A549 (cell line): ENCODE measurements around the gene PPP2R5A. TPM values are rescaled to one million over a fixed set of nuclear protein-coding genes. Genes with fewer than 3 reads are reported as not detected.

Experiments used
- ATAC-seq, 2 experiments: fragments of 200-7000 bp in 1 of 2; fragments of >200 bp in 1 of 2; cut with Nextera tagmentation in 1 of 2; cut with Tn5 transposase in 1 of 2; 3 replicates each; pipeline versions ENCODE4 v1.8.0 to v1.9.1; 2018 to 2020; ENCODE audit warnings: mild to moderate bottlenecking in 1 of 2, moderate library complexity in 1 of 2
- CTCF ChIA-PET: fragments of 300-600 bp; sonication (Branson Sonifier 250); formaldehyde crosslinking; extraction: SDS; loops from one replicate; lab custom pipeline; 2021; ENCODE audit warnings: antibody characterized with exemption, inconsistent platforms; lab: Yijun Ruan, JAX
- POLR2A ChIA-PET: fragments of 350-600 bp; formaldehyde crosslinking; extraction: SDS; loops from one replicate; lab custom pipeline; 2021; ENCODE audit warnings: antibody characterized with exemption, inconsistent platforms; lab: Yijun Ruan, JAX
- DNase-seq, 2 experiments: peaks; one replicate each; pipeline versions ENCODE4 v3.0.0 to v3.0.0-alpha.2; 2011 to 2016; ENCODE audit warnings: low read depth in 1 of 2, low spot score in 1 of 2
- FAIRE-seq: peaks from 2 replicates; lab custom pipeline; 2011; peaks lifted over from hg19 to GRCh38; lab: Jason Lieb, UNC
- H3K27ac ChIP-seq, 2 experiments: fragments of >200 bp; sonication (Bioruptor Twin); formaldehyde crosslinking; 3 replicates each; pipeline ENCODE4 v1.5.1; 2016 to 2017
- H3K4me1 ChIP-seq: fragments of >200 bp; sonication (Bioruptor Twin); formaldehyde crosslinking; 3 replicates; pipeline ENCODE4 v1.6.1; 2016
- H3K4me2 ChIP-seq: fragments of >200 bp; sonication (Bioruptor Twin); formaldehyde crosslinking; 3 replicates; pipeline ENCODE4 v1.6.1; 2016
- H3K4me3 ChIP-seq: fragments of >200 bp; sonication (Bioruptor Twin); formaldehyde crosslinking; 3 replicates; pipeline ENCODE4 v1.5.1; 2016
- H3K9me3 ChIP-seq: fragments of >200 bp; sonication (Bioruptor Twin); formaldehyde crosslinking; 3 replicates; pipeline ENCODE4 v1.6.1; 2016
- CBX2 ChIP-seq: fragments of 200-600 bp; sonication (generic); IDR thresholded peaks from 2 replicates; pipeline ENCODE4 v1.6.1; 2016; ENCODE audit warnings: low read depth, mild to moderate bottlenecking, borderline replicate concordance
- EHF ChIP-seq: fragments of 250-450 bp; sonication (Bioruptor Pico); IDR thresholded peaks from 2 replicates; pipeline ENCODE4 v1.5.0; 2020; ENCODE audit warnings: mild to moderate bottlenecking
- ELK1 ChIP-seq: fragments of 150-350 bp; IDR thresholded peaks from 2 replicates; pipeline ENCODE4 v1.6.1; 2014; ENCODE audit warnings: low read depth, mild to moderate bottlenecking, low read length
- ESRRA ChIP-seq: fragments of 150-350 bp; IDR thresholded peaks from 2 replicates; pipeline ENCODE4 v1.6.1; 2014; ENCODE audit warnings: mild to moderate bottlenecking, low read length, borderline replicate concordance
- FOSL2 ChIP-seq, 2 experiments: fragments of 450-650 bp in 1 of 2; fragments of >200 bp in 1 of 2; sonication (Bioruptor Twin) in 1 of 2; formaldehyde crosslinking; IDR thresholded peaks; 2 replicates each; pipeline versions ENCODE4 v1.5.0 to v1.6.1; 2016 to 2020; ENCODE audit warnings: mild to moderate bottlenecking in 1 of 2, moderate library complexity in 1 of 2
- JUN ChIP-seq, 2 experiments: fragments of >200 bp; sonication (Bioruptor Twin); formaldehyde crosslinking; IDR thresholded peaks; 2 replicates in 1 of 2; 3 replicates in 1 of 2; pipeline ENCODE4 v1.6.1; 2016 to 2017
- JUNB ChIP-seq: fragments of >200 bp; sonication (Bioruptor Twin); formaldehyde crosslinking; IDR thresholded peaks from 2 replicates; pipeline ENCODE4 v1.6.1; 2016
- KDM5A ChIP-seq: fragments of 200-600 bp; sonication (generic); IDR thresholded peaks from 2 replicates; pipeline ENCODE4 v1.6.1; 2016; ENCODE audit warnings: antibody characterized with exemption, mild to moderate bottlenecking
- MAZ ChIP-seq: fragments of 150-350 bp; IDR thresholded peaks from 2 replicates; pipeline ENCODE4 v1.6.1; 2014; ENCODE audit warnings: antibody characterized with exemption, low read depth, low read length, borderline replicate concordance
- MYC ChIP-seq: IDR thresholded peaks from 2 replicates; pipeline ENCODE4 v1.6.1; 2012; ENCODE audit warnings: mild to moderate bottlenecking, inconsistent platforms, low read length, improper control_type of control experiment, borderline replicate concordance
- NFE2L2 ChIP-seq: fragments of 150-350 bp; conservative IDR thresholded peaks from 2 replicates; pipeline ENCODE4 v1.6.1; 2014; ENCODE audit warnings: low read length
- PBX3 ChIP-seq: IDR thresholded peaks from 2 replicates; pipeline ENCODE4 v1.6.1; 2012
- POLR2A ChIP-seq: IDR thresholded peaks from 2 replicates; pipeline ENCODE4 v1.6.1; 2012; ENCODE audit warnings: mild to moderate bottlenecking, low read length
- RCOR1 ChIP-seq: fragments of 150-350 bp; IDR thresholded peaks from 2 replicates; pipeline ENCODE4 v1.6.1; 2014; ENCODE audit warnings: antibody characterized with exemption, low read length, low read depth
- RNF2 ChIP-seq: fragments of 200-600 bp; sonication (generic); IDR thresholded peaks from 2 replicates; pipeline ENCODE4 v1.6.1; 2016; ENCODE audit warnings: low read depth, mild to moderate bottlenecking, antibody characterized with exemption, moderate library complexity, borderline replicate concordance
- SREBF2 ChIP-seq: fragments of 450-650 bp; IDR thresholded peaks from 2 replicates; pipeline ENCODE4 v1.6.1; 2014; ENCODE audit warnings: mild to moderate bottlenecking, moderate library complexity
- TFCP2L1 ChIP-seq: fragments of 250-450 bp; sonication (Bioruptor Pico); IDR thresholded peaks from 2 replicates; pipeline ENCODE4 v1.5.0; 2021; ENCODE audit warnings: mild to moderate bottlenecking
- ZC3H11A ChIP-seq: fragments of 450-650 bp; IDR thresholded peaks from 2 replicates; pipeline ENCODE4 v1.6.1; 2014; ENCODE audit warnings: antibody characterized with exemption, mild to moderate bottlenecking
- ZFP36 ChIP-seq: fragments of 450-650 bp; IDR thresholded peaks from 2 replicates; pipeline ENCODE4 v1.6.1; 2014; ENCODE audit warnings: borderline replicate concordance; ENCODE audit not compliant: partially characterized antibody
- WGBS: methylation state at CpG from one replicate; pipeline ENCODE4 v1.1.6; 2017; ENCODE audit errors: missing lambda C conversion rate; 5-methylcytosine and 5-hydroxymethylcytosine counted together
- polyA plus RNA-seq, 4 experiments: library from polyadenylated mRNA; depleted of rRNA in 3 of 4; stranded (reverse); fragments of >200 nt; fragmentation: RNase III in 1 of 4; extraction: RNeasy Plus Mini Kit Qiagen cat#74134 plus additional on column Dnase treatment in 1 of 4; gene quantifications; 2 replicates in 3 of 4; 3 replicates in 1 of 4; pipeline ENCODE4 v1.2.3, GENCODE V29; 2011 to 2017
- TF ChIP-seq, protein P1 (sequence below): IDR thresholded peaks from 2 replicates; pipeline ENCODE4 v1.6.1; 2012
- TF ChIP-seq, protein P2 (sequence below): fragments of >200 bp; sonication (Bioruptor Twin); formaldehyde crosslinking; IDR thresholded peaks from 3 replicates; pipeline ENCODE4 v1.5.1; 2016
- TF ChIP-seq, protein P3 (sequence below): fragments of 250-450 bp; sonication (Bioruptor Pico); IDR thresholded peaks from 2 replicates; pipeline ENCODE4 v1.5.0; 2021; ENCODE audit warnings: mild to moderate bottlenecking, moderate library complexity, borderline replicate concordance

The PPP2R5A gene
- polyA plus RNA-seq, 2 of the 4 experiments (the other 2 are of a cell fraction): 14.9 to 37.6 TPM

GRCh38 chr1:212260557-212261355 lies 24.5 kb upstream of the PPP2R5A start:
- DNase-seq: peak in 1 of 2 experiments; percentile 29
- no peak for FAIRE-seq
- Histone ChIP-seq H3K4me2 (no peak overlapping the region), H3K9me3 (no peaks in the 10 kb centered on the region), H3K4me3 (no peak overlapping the region), H3K27ac (no peak overlapping the region), H3K4me1 (no peaks in the 10 kb centered on the region)
- ATAC-seq: peak; percentile 45 to 63; a peak in 4 of 6 replicates
- ChIA-PET POLR2A (no interaction called here), CTCF (interaction anchor here (0.6 to 1.7 kb wide), 3 partner anchors 9 to 1925 kb away, joined by 3 to 4 read pairs (median 3); no protein-coding TSS in a partner anchor)
- whole genome bisulfite sequencing: 84% methylated on average over 3 of the region's 3 CpGs
- no peak for TF ChIP-seq ELK1
- no peak for TF ChIP-seq FOSL2 (IDR thresholded peaks at IDR 0.05)
- 0 out of 2 replicates have a peak, but pooled peaks have one; percentile 18 for TF ChIP-seq FOSL2 (CRISPR knock-in tag; IDR thresholded peaks at IDR 0.05)
- TF ChIP-seq TFCP2L1: no peak
- no peak for TF ChIP-seq ZC3H11A

DNA sequence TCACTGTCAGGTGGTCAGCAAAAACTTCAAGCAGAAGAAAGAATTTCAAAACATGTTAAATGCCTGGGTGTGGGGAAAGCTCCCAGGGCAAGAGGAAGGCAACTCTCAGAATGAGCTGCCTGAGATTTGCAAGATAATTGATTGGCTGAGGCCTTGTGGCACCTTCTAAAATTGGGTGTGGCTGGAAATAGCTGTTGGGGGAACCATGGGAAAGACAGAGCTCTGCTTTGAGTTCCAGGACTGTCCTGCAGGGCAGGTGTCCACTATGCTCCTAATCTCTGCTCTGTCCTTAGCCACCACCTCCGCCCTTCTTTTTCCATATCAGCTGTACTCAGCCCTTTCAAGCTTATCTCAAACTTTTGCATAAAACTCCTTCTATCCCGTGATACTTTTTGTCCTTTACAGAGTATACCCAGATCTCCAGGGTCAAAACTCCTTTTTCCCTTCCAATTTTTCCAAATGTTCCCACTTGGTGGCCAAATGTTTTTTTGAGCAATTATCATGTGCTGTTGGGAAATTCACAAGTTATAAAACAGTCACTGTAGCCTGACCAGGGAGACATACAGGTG lies 23.8 kb upstream of the PPP2R5A start:
- CTCF ChIA-PET: interaction anchor here (1.0 to 1.7 kb wide), 2 partner anchors 9 kb away, joined by 3 to 4 read pairs; no protein-coding TSS in a partner anchor
- TF ChIP-seq POLR2A (no peak), KDM5A (no peak), JUN (IDR thresholded peaks at IDR 0.05) (no peak), EHF (CRISPR knock-in tag) (no peak), SREBF2 (no peak), RNF2 (no peak), NFE2L2 (no peak), FOSL2 (IDR thresholded peaks at IDR 0.05) (no peak), FOSL2 (CRISPR knock-in tag; IDR thresholded peaks at IDR 0.05) (no peak), CBX2 (no peak), RCOR1 (no peak), ZFP36 (no peak), ESRRA (no peak), TFCP2L1 (no peak), JUNB (no peak), MAZ (no peak), PBX3 (no peak), MYC (no peak)
- TF ChIP-seq, protein P1, sequence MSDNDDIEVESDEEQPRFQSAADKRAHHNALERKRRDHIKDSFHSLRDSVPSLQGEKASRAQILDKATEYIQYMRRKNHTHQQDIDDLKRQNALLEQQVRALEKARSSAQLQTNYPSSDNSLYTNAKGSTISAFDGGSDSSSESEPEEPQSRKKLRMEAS: no peak
- TF ChIP-seq, protein P2, sequence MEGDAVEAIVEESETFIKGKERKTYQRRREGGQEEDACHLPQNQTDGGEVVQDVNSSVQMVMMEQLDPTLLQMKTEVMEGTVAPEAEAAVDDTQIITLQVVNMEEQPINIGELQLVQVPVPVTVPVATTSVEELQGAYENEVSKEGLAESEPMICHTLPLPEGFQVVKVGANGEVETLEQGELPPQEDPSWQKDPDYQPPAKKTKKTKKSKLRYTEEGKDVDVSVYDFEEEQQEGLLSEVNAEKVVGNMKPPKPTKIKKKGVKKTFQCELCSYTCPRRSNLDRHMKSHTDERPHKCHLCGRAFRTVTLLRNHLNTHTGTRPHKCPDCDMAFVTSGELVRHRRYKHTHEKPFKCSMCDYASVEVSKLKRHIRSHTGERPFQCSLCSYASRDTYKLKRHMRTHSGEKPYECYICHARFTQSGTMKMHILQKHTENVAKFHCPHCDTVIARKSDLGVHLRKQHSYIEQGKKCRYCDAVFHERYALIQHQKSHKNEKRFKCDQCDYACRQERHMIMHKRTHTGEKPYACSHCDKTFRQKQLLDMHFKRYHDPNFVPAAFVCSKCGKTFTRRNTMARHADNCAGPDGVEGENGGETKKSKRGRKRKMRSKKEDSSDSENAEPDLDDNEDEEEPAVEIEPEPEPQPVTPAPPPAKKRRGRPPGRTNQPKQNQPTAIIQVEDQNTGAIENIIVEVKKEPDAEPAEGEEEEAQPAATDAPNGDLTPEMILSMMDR: no peak
- TF ChIP-seq, protein P3, sequence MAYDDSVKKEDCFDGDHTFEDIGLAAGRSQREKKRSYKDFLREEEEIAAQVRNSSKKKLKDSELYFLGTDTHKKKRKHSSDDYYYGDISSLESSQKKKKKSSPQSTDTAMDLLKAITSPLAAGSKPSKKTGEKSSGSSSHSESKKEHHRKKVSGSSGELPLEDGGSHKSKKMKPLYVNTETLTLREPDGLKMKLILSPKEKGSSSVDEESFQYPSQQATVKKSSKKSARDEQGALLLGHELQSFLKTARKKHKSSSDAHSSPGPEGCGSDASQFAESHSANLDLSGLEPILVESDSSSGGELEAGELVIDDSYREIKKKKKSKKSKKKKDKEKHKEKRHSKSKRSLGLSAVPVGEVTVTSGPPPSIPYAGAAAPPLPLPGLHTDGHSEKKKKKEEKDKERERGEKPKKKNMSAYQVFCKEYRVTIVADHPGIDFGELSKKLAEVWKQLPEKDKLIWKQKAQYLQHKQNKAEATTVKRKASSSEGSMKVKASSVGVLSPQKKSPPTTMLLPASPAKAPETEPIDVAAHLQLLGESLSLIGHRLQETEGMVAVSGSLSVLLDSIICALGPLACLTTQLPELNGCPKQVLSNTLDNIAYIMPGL (CRISPR knock-in tag): no peak
- Histone ChIP-seq H3K4me3 (no peak overlapping the region), H3K9me3 (no peaks in the 10 kb centered on the region), H3K4me1 (no peaks in the 10 kb centered on the region), H3K27ac (no peak overlapping the region), H3K4me2 (no peak overlapping the region)
- ATAC-seq: peak; percentile 53 to 59; a peak in 5 of 6 replicates
- no peak for FAIRE-seq
- no peak for DNase-seq
- WGBS: 73% methylated on average over 2 of the region's 2 CpGs
- POLR2A ChIA-PET: no interaction called here
